ENCODE data around the gene NOX5.
"Not testable (repeated sequence)": the region's sequence is repeated elsewhere in the genome, so short reads cannot be mapped to it uniquely, and the experiment has no call there.

NOX5 gene

DNA sequence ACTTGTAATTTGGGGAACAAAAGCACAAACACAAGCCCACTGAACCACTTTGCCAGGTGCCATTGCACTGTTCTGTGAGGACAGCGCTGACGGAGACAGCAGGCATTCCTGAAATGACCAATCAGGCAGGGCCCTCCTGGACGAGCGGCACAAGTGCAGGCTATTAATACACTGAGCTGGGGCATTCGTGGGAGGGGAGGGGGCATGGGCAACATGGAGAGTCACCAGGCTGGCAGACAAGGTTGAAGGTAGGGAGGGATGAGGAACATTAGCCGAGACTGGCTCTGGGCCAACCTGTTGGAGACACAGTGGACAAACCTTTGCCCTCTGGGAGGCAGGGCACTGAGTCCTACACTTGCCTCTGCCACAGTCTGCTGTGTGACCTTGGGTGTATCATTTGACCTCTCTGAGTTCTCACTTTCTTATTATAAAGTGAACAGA, 45.6 kb downstream of the NOX5 start:
- DNase-seq, result no peak

DNA sequence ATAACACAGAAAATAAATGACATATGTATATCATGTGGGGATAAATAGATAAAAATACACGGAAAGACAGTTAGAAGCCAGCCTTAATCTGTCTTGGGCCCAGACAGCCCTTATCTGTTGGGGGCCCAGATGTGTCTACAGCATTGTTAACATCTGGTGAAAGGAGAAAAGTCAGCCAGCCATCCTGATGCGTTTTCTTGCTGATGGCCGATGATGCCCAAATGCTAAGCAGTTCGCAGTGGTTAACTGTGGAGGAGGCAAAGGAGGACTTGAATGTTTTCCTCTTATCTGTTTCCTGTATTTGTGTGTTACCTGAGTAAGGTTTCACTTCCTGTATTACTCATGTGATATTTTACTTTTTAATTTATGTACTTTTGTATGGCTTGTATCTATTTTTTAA, 46.2 kb downstream of the NOX5 start:
- no peak for DNase-seq

GRCh38 chr15:69061414-69061842, 46.9 kb downstream of the NOX5 start:
- DNase-seq, result no peak

DNA sequence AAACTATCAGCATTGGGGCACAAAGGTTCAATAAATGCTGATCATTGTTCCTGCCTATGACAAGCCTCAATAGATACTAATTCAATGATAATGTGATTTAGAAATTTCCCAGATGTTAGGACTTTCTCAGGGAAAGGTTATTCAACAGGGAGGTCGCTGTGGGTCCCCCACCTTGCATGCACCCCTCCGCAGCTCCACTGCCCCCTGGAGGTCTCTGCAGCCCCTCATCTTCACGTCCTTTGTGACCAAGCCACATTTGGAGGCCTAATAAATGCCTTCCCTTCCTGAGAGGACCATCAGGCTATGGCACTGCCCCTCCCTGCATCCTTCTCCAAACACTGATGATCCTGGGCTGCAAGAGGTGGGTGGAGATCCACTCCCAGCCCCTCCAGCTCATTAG, 50.2 kb downstream of the NOX5 start:
- DNase-seq, result no peak

- no peak for DNase-seq
These were observed 51.8 kb downstream of the NOX5 start for GRCh38 chr15:69066007-69066995.

GRCh38 chr15:69067296-69067695, 52.8 kb downstream of the NOX5 start:
- DNase-seq, result no peak

DNA sequence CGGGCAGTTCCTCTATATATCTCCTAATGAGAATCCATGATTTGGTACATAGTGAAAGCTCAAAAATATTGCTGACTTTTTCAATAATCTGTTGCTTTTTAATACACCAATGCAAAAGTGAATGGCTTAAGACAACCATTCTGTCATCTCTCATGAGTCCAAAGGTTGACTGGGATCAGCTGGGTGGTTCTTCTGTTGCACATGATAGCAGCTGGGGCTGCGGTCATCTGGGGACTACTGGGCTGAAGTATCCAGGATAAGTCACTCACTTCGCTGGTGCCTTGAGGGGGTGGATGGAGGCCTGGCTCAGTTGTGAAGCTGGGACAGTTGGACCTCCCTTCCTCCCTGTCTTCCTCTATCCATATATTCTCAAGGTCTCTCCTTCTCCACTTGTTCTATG, 53.7 kb downstream of the NOX5 start:
- no peak for DNase-seq

DNA sequence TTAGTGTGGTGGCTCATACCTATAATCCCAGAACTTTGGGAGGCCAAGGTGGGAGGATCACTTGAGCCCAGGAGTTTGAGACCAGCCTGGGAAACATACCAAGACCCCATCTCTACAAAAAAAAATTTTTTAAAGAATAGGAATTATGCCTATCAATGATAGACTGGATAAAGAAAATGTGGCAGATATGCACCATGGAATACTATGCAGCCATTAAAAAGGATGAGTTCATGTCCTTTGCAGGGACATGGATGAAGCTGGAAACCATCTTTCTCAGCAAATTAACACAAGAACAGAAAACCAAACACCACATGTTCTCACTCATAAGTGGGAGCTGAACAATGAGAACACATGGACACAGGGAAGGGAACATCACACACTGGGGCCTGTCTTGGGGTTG, 54.8 kb downstream of the NOX5 start:
- not testable (repeated sequence) for DNase-seq

DNA sequence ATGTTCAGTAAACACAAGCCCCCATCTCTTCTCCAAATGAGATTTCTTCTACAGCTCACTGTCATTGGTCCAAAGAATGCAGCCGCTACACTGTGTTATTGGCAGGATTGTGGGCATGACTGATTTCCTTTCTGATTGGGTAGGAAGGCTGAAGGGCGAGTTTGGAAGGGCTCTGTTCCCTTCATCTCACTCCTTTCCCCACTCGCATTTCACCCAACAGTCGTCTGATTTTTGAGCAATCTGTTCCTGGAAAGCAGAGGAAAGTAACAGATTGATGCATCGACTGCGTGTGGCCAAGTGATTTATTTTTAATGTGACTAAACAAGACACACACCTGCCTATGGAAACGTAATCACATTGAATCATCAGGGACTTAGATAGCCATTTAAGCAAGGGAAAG, 55.5 kb downstream of the NOX5 start:
- no peak for DNase-seq

GRCh38 chr15:69070396-69070795, 55.9 kb downstream of the NOX5 start:
- no peak for DNase-seq

DNA sequence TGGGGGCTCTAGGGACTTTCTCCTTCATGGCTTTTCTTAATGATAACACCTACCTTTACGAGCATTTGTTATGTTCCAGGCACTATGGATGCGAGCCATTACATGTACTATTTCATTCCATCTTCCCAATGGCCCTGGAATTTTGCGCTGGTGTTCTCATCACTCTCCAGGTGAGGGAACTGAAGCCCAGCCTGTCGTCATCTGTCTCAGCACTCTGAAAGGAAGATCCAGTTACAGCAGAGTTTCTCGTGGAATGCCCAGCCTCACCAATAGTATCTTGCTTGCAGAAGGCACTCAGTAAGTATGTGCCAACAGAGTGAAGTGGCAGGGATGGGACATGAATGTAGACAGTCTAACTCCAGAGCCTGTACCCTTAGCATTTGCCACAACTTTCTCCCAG, 56.8 kb downstream of the NOX5 start:
- DNase-seq, result no peak

- DNase-seq, result no peak
These were observed 58.4 kb downstream of the NOX5 start for GRCh38 chr15:69072906-69073305.

DNA sequence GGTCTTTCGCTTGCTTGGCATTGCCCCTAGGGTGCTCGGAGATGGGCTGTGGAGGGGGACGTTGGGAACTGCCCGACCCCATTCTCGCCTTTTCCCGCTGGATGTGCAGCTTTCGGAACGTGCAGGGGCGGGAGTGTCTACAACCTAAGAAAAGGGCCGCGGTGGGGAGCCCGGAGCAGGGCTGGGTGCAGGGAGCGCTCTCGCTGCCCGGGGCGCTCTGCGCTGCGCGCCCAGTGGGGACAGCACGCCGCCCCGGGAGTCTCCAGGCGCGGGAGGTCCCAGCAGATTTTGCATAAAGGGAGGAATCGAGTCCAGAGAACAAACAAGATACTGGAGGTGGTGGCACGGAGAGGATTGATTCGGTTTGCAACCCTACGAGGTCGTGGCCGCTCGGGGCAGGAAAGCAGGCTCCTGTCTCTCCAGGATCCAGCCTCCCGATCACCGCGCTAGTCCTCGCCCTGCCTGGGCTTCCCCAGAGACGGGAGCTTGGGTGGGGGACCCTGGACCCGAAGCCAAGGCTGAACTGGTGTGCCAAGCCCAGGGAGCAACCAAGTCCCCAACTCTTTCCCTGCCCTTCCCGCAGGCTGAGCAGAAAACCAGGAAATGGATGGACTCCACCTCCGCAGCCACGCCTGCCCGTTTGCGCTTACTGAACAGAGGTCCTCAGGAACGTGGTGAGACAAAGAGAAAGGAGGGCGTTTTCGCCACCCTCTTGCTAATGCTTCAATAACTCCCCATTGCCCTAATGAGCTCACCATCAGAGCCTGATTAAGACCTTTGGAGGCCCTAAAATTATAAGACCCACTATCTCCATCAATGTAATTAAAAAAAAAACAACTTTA, 59.7 kb downstream of the NOX5 start:
- DNase-seq, result no peak

- DNase-seq, result no peak
These were observed 60.3 kb downstream of the NOX5 start for GRCh38 chr15:69074843-69075224.

DNA sequence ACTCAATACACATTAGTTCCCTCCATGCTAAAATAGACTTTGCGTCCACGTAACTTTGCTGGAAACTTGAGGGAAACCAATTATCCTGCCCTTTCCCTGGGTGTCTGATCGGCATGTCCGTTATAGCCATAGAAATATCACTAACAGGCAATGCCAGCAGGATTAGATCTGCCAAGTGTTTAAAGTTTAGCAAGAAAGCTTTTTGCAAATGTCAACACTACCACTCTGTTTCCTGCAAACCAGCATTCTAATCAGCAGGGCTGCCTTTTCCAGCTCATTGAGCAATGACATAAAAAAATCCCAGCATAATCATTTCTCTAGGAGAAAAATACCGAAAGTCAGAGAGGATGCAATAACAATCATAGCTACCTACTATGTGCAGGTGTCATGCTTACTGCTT, 60.9 kb downstream of the NOX5 start:
- no peak for DNase-seq

DNA sequence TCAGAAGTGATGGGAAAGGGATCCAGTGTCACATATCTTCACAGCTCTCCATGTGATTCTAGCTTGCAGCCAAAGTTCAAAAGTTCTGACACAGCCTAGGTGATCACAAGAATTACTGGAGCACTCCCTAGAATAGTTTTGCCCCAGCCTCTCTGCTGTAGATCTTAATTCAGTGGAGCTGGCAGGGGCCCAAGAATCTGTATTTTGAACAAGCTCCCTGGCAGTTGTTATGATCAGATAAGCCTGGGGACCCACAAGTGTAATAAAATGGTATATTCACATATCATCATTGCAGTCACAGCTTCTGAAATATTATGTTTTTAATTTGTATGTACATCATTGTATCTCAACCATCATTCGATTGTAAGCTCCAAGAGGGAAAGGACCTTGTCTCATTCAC, 62.3 kb downstream of the NOX5 start:
- DNase-seq, result no peak

- DNase-seq, result no peak
These were observed 64.1 kb downstream of the NOX5 start for GRCh38 chr15:69078638-69079037.

DNA sequence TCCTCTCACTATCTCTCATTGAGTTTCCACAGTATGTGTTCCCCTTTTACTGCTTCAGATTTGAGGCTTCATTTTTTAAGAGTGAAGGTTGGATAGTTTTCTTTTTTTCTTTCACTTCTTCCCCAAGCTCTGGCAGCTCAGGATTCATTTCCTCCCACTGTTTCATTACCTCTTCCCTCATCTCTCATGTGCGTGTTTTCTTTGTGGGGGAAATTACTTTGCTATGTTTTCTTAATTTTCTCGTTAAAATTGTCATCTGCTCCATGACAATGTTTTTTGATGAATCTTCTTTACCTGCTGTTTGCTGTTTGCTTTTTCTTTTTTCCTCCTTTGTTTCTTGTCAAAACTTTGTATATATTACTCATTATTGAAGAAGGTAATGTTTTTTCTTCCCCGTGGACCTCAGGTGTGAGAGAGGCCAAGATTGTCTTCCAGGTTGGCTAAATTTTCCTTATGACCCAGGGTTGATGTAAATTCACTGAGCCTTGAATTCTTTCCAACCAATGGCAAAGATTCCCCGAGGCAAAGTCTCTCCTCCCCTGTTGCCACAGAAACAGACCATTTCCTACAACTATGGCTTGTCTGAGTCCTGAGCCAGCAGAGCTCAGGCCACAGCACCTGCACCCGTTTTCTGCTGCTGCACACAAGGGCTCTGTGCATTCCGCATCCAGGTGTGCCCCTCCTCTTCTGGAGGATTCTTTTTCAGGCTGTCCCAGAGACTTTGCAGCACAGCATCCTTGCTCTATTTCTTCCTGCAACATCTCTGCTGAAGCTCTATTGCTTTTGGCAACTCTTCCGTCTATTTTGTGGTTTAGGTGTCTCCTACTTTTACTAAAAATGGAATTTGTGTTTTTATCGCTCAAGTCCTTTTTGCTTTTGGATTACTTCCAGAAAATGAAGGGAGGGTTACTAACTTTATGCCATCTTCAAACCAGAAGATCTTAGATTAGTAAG, 66.1 kb downstream of the NOX5 start:
- DNase-seq, result no peak

- DNase-seq, result no peak
These were observed 67.0 kb downstream of the NOX5 start for GRCh38 chr15:69081310-69082004.

DNA sequence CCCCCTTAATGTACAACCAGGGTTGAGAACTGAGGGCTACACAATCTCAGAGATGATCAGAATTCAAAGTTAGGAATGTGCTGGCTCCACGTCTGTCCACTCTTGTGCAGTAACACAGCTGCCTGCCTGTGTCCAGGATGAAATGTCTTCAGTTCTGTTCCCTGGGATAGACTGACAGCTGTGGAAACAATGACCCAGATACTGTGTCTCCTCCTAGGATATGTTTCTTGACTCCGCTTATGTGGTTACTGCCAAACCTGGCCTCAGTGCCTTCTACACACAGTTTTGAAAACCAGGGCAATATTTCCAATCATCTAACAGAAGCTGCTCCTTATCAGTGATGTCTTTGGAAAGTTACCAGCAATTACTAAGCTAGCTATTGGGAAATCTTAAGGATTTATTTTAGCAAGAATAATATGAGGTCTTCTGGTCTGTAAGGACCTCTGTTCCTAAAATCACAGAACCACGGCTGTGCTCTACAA, 67.6 kb downstream of the NOX5 start:
- DNase-seq, result no peak

DNA sequence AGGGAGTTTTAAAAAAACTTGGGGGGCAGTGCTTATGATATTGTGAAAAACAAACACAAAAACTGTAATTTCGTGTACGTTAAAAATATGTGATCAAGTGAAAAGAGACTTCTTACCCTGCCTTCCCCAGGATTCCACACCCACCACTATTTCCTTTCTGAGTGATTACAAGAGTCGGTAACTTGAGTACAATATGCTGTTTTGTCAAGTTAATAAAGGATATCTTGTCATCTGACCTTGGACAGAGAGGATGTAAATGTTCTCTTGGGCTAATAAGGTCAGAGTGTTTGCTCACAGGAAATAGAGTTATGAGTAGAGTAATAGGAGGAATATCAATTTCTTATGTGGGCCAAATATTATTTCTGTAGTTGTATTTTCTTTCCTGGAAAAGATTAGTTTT, 68.1 kb downstream of the NOX5 start:
- no peak for DNase-seq
